Peyer's patch (tissue), 4 donors: ENCODE data around the gene KRTAP1-4.

Experiments
- CTCF ChIP-seq, 6 experiments: fragments of 450-650 bp in 4 of 6; fragments of 200-600 bp in 2 of 6; sonication (generic) in 1 of 6; IDR thresholded peaks; one replicate each; pipeline ENCODE4 v1.5.1; 2017 to 2019; ENCODE audit warnings: antibody characterized with exemption in 6 of 6, mild to moderate bottlenecking in 3 of 6, moderate library complexity in 1 of 6
- POLR2A ChIP-seq, 2 donors: fragments of 450-650 bp; IDR thresholded peaks; one replicate each; pipeline ENCODE4 v1.5.1; 2017; ENCODE audit warnings: antibody characterized with exemption in 2 of 2, mild to moderate bottlenecking in 2 of 2, moderate library complexity in 2 of 2

GRCh38 chr17:41076788-41077187 is 46.8 kb upstream of the KRTAP1-4 start:
- TF ChIP-seq CTCF (IDR thresholded peaks at IDR 0.05), result no peak
- TF ChIP-seq POLR2A (IDR thresholded peaks at IDR 0.05), result no peak
